Activated CD4-positive, CD25-positive, alpha-beta regulatory T cell (primary cell): Measurements from ENCODE around the gene GALNT13.

Source experiments
- DNase-seq, 4 experiments: peaks; one replicate each; lab custom pipeline; 2025; lab: John Stamatoyannopoulos, UW

GALNT13 gene

DNA sequence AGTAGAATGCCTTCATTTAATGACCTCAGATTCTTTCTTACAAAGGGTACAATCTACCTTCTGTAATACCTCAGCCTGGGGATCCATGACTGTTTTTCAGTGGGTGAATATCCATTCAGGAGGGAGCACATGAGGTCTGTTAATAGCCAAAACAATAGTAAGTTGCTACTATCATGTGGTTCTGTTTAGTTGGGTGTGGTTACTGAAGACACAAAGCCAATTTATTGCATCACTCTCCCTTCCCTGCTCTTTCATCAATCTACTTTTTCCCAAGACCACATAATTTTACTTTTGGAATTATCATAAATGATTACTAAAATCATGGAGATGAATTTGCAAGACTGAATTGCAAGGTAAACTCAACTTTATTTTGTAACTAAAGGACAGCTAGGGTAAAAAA, 254.2 kb downstream of the GALNT13 start:
- no peak for DNase-seq

DNA sequence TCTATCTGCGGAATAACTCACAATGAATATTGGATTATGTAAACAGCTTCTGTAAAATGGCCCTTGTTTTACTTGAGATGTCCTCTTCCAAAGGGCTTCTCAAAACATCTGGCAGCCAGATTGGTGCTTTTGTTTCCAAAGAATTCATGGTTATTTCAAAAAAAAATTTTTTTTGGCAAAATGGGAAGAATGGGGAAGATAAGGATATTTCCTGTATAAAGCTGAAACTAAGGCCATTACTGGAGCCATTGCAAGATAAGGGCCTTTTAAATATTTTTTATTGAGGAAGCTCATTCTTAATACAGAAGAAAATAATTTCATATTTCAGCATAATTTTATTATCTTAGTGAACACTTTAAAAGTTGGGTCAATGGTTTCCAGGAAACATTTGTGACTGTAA, 259.1 kb downstream of the GALNT13 start:
- no peak for DNase-seq

DNA sequence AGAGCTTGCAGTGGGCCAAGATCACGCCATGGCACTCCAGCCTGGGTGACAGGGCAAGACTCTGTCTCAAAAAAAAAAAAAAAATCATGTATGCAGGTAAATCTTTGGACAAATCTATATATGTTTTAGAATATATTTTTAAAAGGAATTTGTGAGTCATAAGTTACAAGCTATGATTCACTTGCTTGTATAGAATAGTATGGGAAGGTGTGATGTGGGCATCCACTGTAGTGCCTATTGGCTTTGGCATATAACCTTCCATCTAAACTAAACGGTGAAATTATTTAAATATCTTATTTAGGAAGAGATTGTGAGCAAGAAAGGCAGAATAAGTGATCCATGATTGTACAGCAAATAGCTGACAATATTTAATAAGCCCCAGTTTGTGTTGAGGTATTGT, 261.1 kb downstream of the GALNT13 start:
- no peak for DNase-seq

DNA sequence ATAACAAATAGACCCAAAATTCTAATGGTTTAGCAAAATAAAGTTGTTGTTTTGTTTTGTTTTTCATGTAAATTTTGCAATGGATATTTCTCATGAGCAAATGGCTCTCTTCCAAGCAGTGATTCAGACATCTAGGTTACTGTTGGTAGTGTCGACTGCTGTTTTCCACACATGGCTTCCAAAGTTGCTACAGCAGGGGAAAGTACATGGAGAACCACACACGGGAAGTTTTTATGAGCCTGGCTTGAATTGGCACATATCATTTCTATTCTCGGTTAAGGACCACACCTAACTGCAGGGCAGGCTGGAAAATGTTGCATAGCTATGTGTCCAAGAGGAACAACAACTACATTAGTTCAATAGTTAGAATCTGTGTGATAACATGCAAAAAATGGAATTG, 262.1 kb downstream of the GALNT13 start:
- no peak for DNase-seq

GRCh38 chr2:154140249-154141025, 268.7 kb downstream of the GALNT13 start:
- DNase-seq = no peak

DNA sequence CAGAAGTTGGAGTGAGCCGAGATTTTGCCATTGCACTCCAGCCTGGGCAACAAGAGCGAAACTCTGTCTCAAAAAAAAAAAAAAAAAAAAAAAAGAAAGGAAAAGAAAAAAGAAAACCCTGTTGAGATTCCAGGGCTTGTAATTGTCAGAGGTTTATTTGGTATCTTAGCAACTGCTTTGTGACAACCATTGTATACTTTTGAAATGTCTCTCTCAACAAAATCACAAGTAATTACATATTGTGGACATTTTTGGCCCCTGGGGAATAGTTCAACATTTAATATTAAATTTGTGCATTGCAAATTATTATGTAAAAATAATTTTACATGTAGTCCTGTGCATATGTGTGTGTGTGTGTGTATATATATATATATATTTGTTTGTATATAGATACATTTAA, 270.8 kb downstream of the GALNT13 start:
- DNase-seq = no peak

DNA sequence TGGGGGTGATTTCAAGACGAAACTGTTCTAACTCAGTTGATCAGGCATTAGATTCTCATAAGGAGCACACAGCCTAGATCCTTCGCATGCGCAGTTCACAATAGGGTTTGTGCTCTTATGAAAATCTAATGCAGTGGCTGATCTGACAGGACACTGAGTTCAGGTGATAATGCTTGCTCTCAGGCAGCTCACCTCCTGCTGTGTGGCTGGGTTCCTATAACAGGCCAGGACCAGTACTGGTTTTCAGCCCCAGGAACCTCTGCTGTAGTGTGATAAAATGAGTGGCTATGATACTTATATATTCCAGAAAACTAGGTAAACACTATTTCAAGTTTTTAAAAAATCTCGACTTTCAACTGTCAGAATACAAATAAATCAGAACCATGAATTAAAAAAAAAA, 271.4 kb downstream of the GALNT13 start:
- DNase-seq = no peak

GRCh38 chr2:154158101-154158500, 286.4 kb downstream of the GALNT13 start:
- no peak for DNase-seq

DNA sequence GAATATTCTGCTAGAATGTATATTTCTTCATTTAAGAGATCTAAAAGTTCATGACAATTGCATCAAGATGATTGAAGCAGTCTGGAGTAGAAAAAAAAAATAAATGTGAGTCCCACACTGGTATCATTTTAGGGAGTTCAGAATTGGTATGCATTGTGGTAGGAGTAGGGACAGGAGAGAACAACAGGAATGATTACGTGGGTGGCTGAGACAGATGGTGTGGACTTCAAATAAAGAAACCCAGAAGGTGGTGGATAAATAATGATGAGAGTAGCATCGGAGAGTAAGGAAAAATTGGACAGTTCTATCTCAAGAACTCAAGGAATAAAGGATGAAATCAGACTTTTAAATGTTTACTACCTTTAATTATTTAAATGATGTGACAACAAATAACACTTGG, 289.6 kb downstream of the GALNT13 start:
- DNase-seq = no peak

DNA sequence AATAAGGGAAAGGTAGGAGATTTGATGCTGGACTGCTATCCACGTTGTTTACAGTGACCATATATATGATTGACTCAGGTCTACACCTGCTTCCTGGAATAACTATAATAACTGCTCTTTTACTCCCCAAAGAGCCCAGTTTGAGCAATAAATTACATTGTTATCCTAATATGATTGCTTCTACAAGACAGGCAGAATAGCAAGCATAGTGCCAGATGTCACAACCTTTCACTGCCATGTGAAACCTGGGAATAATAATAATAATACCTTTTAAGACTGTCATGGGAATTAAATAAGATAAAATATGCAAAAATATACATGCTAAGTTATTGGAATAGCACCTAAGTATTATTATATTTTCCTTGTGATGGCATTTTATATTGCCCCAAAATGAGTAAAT, 298.7 kb downstream of the GALNT13 start:
- no peak for DNase-seq

DNA sequence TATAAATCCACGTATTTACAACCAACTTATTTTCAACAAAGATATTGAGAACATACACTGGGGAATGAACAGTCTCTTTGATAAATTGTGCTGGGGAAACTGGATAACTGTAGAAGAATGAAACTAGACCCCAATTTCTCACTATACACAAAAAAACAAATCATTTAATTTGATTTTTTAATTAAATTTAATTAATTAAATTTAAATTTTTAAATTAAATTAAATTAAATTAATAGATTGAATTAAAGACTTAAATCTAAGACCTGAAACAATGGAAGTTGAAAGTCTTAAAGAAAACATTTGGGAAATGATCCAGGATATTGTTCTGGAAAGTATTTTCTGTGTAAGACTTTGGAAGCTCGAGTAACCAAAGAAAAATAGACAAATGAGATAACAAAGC, 301.4 kb downstream of the GALNT13 start:
- DNase-seq = no peak

DNA sequence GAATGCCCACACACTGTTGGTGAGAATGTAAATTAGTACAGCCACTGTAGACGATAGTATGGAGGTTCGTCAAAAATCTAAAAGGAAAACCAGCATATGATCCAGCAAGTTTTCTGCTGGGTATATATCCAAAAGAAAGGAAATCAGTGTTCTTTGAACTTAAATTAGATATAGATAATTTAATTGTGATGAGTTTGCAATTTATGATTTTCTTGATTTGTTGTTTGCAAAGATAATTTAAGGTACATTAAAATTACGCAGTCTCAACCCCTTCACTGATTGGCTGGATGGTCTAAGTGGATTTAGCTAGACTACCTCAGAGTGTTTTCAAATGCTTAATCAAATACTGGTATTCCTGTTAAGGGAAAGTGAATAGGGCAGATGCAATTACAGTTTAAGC, 302.2 kb downstream of the GALNT13 start:
- no peak for DNase-seq

DNA sequence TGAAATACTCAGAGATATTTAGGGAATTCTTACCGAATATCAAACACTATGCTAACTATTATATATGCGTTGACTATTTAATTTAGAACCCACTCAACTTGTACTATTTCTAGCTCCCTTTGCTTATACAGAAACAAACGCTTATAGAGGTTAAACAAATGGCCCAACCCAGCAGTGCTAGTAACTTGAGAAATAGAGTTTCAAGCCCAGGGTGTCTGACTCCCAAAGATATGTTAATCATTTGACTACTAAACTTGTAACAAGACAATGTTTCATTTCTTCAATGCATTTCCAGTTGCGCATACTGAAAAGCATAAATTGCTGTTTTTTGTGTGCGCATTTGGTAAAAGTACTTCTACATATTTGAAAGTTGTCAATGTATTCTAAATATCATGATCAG, 310.3 kb downstream of the GALNT13 start:
- no peak for DNase-seq

DNA sequence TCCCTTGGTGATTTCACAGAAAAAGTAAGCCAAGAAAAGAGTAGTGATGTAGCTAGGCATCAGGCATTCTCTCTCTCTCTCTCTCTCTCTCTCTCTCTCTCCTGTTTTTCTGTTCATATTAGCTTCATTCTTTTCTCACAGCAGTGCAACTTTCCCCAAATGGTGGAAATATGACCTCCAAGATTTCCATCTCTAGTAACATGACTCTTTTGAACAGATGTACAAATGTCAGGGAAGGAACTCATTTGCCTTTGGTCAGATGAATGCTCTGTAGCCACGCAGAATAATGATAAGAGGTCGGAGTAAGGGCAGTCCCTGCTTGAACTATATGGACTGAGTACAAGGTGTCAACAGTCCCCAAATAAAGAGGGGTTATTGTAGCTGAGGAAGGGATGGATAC, 316.2 kb downstream of the GALNT13 start:
- DNase-seq = no peak

DNA sequence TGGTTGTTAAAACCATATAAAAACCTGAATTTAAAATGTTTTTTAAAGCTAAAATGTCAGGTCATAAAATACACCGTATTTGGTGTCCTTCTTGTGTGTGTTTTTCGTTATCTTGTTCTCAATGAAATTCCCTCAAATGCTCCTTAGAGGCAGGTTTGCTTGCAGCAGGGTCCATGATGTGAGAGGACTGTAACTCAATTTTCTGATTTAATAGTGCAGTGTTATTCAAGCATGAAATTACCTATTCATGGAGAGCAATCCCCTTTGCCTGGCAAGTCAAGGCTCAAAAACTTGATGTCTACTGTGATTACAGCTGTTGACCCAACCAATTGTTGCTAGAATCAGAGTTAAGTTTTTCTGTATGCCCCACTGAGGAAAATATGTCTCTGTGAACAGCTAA, 318.2 kb downstream of the GALNT13 start:
- DNase-seq = no peak

- DNase-seq = no peak
These were observed 321.5 kb downstream of the GALNT13 start for GRCh38 chr2:154193246-154193645.

DNA sequence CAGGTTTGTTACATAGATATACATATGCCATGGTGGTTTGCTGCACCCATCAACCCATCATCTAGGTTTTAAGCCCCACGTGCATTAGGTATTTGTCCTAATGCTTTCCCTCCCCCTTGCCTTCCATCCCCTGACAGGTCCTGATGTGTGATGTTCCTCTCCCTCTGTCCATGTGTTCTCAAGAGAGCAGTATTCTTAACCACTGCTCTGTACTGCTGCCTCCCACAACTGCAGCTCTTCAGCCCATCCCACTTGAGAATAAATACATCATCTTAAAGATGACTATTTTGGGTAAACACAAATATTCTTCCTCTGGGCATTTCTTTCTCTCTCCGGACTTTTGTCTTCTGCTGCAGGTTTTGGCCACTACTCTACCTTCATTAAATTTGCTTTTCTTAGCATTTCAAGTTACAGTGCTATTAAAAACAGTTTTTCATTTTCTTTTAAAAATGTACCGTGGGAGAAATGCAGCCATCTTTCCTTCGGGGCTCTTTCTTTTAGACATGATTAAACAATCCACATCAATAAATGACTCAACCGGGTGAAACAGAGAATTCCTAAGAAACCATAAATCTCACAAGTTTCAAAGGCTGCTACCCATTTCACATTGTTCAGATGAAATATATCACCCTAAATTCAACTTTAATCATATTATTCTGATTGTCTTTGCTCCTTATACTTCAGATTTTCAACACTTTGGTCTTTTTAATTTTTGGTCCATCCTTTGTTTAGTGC, 323.4 kb downstream of the GALNT13 start:
- no peak for DNase-seq

DNA sequence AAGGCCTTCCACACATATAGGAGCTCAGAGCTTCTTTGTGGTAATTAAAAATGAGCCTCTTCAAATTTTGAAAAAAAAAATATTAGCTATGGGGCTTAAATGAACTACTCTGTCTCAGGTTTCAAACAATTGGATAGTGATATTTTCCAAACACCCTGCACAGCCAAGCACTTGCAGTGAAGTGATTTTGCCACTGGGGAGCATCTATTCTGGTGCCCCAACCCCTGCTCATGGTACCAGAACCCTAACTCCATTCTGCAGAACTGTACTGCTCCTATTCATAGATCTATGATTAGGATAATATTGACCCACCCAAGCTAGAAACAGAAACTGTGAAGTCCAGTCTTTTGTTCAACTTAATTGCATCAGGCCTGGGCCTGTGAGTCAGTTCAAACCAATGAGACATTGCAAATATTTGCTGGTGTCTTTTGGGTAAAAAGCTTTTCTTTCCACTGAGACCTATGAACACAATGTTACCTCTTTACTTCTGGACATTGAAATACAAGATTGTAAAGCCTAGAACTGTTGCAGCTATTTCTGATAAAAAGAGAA, 324.0 kb downstream of the GALNT13 start:
- DNase-seq = no peak

DNA sequence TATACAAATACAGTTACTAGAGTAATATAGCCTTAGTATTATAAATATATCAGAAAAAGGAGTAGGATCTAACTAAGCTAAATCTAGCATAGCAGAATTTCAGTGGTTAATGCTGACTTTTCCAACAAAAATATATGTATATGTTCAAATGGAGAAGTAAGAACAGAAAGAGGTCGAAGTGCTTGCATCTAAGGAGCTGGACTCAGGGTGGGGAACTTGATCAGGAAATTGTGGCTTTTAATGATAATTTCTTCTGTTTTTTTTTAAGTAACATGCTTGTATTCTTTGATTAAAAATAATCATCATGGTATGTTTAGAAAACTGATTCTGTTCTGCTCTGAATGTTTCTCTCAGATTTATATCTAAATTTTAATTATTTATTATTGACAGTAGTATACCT, 327.1 kb downstream of the GALNT13 start:
- DNase-seq = no peak

- DNase-seq = no peak
These were observed 331.5 kb downstream of the GALNT13 start for GRCh38 chr2:154203206-154203605.

GRCh38 chr2:154203902-154204301, 332.2 kb downstream of the GALNT13 start:
- no peak for DNase-seq

DNA sequence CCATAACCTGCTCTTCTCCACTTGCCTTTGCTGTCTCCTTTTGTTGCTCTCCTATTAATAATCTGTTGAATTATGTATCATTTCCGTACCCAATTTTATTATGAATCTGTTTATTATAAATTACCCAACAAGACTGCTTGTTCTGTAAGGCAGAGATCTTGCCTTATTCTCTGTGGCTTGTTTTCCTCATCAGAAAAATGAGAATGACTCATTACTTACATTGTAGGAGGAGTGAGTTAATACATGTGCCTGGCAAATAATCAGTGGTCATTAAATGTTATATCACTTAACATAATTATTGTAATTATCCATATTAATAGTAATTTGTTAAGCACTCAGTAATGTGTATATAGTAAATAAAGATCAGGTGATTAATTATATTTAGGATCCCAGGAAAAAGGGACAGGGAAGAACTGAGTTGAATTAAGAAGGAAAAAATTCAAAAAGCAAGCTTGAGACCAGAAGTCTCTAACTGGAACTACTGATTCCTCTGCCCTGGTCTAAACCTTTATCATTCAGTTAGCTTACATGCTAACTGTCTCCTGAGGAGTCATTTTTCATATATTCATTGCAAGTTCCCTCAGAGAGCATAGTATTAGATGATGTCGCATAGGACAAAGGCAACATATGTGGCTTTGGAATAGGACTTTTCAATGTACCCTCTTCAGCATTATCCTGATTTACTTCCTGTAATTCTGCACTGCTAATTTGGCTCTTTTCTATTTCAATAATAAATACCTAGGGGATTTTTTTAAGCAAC, 335.7 kb downstream of the GALNT13 start:
- no peak for DNase-seq

DNA sequence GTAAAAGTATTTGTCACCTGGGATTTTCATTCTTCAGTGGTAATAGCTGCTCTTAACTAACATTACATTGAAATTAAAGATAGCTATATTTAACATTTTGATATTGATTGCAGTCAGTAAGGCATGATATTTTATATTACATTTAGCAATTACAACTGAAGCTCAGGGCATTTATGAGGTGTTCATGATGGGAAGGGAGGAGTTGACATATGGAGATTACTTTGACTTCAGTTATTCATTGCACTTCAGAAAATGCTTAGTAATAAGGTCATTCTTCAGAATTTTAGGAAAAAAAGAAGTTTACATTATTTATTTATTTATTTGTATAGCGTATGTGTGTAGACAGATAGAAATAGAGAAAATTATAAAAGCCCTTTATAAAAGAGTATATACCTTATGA, 352.0 kb downstream of the GALNT13 start:
- no peak for DNase-seq
